Neural progenitor cell (in vitro differentiated cells): ENCODE data around the gene NME2. TPM values are rescaled to one million over a fixed set of nuclear protein-coding genes. Genes with fewer than 3 reads are reported as not detected.
A peak's percentile ranks its signal among the peaks of the same experiment; 100 is the strongest.

Source experiments
- DNase-seq: peaks from one replicate; pipeline ENCODE4 v3.0.0-alpha.2; 2016; ENCODE audit warnings: low spot score
- H2AFZ ChIP-seq: fragments of 200-600 bp; sonication (generic); replicated peaks from 2 replicates; pipeline ENCODE4 v1.6.1; 2016; ENCODE audit warnings: antibody characterized with exemption
- H3F3A ChIP-seq: fragments of 200-600 bp; sonication (generic); 2 replicates; pipeline ENCODE4 v1.6.1; 2016; ENCODE audit warnings: antibody characterized with exemption, low read depth
- H3K27ac ChIP-seq: fragments of 200-600 bp; sonication (generic); 2 replicates; pipeline ENCODE4 v1.5.1; 2016; ENCODE audit warnings: mild to moderate bottlenecking
- H3K27me3 ChIP-seq: fragments of 200-600 bp; sonication (generic); 2 replicates; pipeline ENCODE4 v1.6.1; 2016; ENCODE audit warnings: mild to moderate bottlenecking, moderate library complexity
- H3K36me3 ChIP-seq: fragments of 200-600 bp; sonication (generic); 2 replicates; pipeline ENCODE4 v1.5.1; 2016
- H3K4me1 ChIP-seq: fragments of 200-600 bp; sonication (generic); 2 replicates; pipeline ENCODE4 v1.6.1; 2016; ENCODE audit warnings: mixed run types
- H3K4me2 ChIP-seq: fragments of 200-600 bp; sonication (generic); 2 replicates; pipeline ENCODE4 v1.6.1; 2016
- H3K4me3 ChIP-seq: fragments of 200-600 bp; sonication (generic); 2 replicates; pipeline ENCODE4 v1.5.1; 2016
- H3K79me2 ChIP-seq: fragments of 200-600 bp; sonication (generic); 2 replicates; pipeline ENCODE4 v1.6.1; 2016; ENCODE audit warnings: low read depth
- H3K9ac ChIP-seq: fragments of 200-600 bp; sonication (generic); 2 replicates; pipeline ENCODE4 v1.6.1; 2016
- H3K9me3 ChIP-seq: fragments of 200-600 bp; sonication (generic); 2 replicates; pipeline ENCODE4 v1.5.1; 2016; ENCODE audit warnings: low read depth
- H4K20me1 ChIP-seq: fragments of 200-600 bp; sonication (generic); 2 replicates; pipeline ENCODE4 v1.6.1; 2016; ENCODE audit warnings: low read depth
- H3K27ac Mint-ChIP-seq: 3 replicates; pipeline ENCODE4 v1.8.0; 2021; ENCODE audit warnings: mixed read lengths
- H3K27me3 Mint-ChIP-seq: 2 replicates; pipeline ENCODE4 v1.8.0; 2022; ENCODE audit warnings: low read depth, mild to moderate bottlenecking, inconsistent platforms, moderate library complexity, mixed read lengths; ENCODE audit not compliant: insufficient read depth
- H3K36me3 Mint-ChIP-seq: 3 replicates; pipeline ENCODE4 v1.8.0; 2021; ENCODE audit warnings: mixed read lengths
- H3K4me1 Mint-ChIP-seq: 3 replicates; pipeline ENCODE4 v1.8.0; 2021; ENCODE audit warnings: mixed read lengths
- H3K4me3 Mint-ChIP-seq: 3 replicates; pipeline ENCODE4 v1.8.0; 2021; ENCODE audit warnings: mild to moderate bottlenecking, moderate library complexity, mixed read lengths
- H3K9me3 Mint-ChIP-seq: 3 replicates; pipeline ENCODE4 v1.8.0; 2020; ENCODE audit warnings: mixed read lengths
- EZH2 ChIP-seq: fragments of 200-600 bp; sonication (generic); IDR thresholded peaks from 2 replicates; pipeline ENCODE4 v1.6.1; 2017; ENCODE audit warnings: antibody characterized with exemption, mild to moderate bottlenecking, moderate library complexity
- EZH2phosphoT487 ChIP-seq: fragments of 200-600 bp; sonication (generic); IDR thresholded peaks from 2 replicates; pipeline ENCODE4 v1.6.1; 2017; ENCODE audit warnings: antibody characterized with exemption
- total RNA-seq: library from RNA; depleted of rRNA; stranded (reverse); fragments of >200 nt; gene quantifications from 2 replicates; pipeline ENCODE4 v1.2.3, GENCODE V29; 2015; ENCODE audit warnings: low replicate concordance
- TF ChIP-seq, protein P1 (sequence below): fragments of 200-600 bp; sonication (generic); IDR thresholded peaks from 2 replicates; pipeline ENCODE4 v1.5.1; 2017; ENCODE audit warnings: antibody characterized with exemption, mild to moderate bottlenecking

The NME2 gene
- 287 and 388 TPM in 2 replicates for total RNA-seq

DNA sequence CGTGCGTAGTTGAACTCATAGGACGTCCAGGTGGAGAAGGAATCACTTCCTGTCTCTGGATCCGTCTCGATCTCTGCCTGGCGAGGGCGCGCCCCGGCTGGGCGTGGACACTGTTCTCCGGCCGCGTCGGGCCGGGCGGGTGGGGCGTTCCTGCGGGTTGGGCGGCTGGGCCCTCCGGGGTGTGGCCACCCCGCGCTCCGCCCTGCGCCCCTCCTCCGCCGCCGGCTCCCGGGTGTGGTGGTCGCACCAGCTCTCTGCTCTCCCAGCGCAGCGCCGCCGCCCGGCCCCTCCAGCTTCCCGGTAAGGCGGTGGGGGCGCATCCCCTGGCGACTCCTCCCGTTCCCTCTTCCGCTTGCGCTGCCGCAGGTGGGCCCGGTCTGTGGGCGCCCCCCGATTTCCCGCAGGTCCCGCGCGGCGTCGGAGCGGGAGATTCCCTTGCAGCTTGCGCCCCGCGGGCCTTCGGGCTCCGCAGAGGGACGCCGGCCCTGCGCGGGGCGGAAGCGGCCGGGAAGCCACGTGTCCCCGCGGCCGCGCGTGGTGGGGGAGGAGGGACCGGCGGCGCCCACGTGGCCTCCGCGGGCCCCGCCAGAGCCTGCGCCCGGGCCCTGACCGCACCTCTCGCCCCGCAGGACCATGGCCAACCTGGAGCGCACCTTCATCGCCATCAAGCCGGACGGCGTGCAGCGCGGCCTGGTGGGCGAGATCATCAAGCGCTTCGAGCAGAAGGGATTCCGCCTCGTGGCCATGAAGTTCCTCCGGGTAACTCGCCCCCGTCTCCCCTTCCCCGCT, at the start of gene NME2:
Gene NME2 (plus strand): TSS at position 214 of the 789 bp plus-strand sequence. CDS start 420 bp downstream, at position 634.
- H3K36me3 ChIP-seq = peaks cover 4% of the 10 kb centered on the region
- H3K4me1 ChIP-seq = peaks cover 4% of the 10 kb centered on the region
- H3K9ac ChIP-seq = peak within 1 kb of the TSS; percentile 0
- no peaks in the 10 kb centered on the region for H3K27me3 ChIP-seq
- H3K79me2 ChIP-seq = peaks cover 12% of the 10 kb centered on the region
- peak; percentile 93 for DNase-seq
- H3K9me3 ChIP-seq = no peaks in the 10 kb centered on the region
- peaks cover 15% of the 10 kb centered on the region for H4K20me1 ChIP-seq
- H3K4me1 Mint-ChIP-seq = peaks cover 21% of the 10 kb centered on the region
- H3K27ac Mint-ChIP-seq = peak within 1 kb of the TSS; percentile 84
- peaks cover 26% of the 10 kb centered on the region for H3K36me3 Mint-ChIP-seq
- H3K4me3 Mint-ChIP-seq = peak within 1 kb of the TSS; percentile 97
- peaks cover 31% of the 10 kb centered on the region for H3F3A ChIP-seq
- peak within 1 kb of the TSS; percentile 93 for H3K4me2 ChIP-seq
- peaks cover 2% of the 10 kb centered on the region for H3K27me3 Mint-ChIP-seq
- TF ChIP-seq EZH2phosphoT487 (no peak), EZH2 (no peak)
- TF ChIP-seq, protein P1, sequence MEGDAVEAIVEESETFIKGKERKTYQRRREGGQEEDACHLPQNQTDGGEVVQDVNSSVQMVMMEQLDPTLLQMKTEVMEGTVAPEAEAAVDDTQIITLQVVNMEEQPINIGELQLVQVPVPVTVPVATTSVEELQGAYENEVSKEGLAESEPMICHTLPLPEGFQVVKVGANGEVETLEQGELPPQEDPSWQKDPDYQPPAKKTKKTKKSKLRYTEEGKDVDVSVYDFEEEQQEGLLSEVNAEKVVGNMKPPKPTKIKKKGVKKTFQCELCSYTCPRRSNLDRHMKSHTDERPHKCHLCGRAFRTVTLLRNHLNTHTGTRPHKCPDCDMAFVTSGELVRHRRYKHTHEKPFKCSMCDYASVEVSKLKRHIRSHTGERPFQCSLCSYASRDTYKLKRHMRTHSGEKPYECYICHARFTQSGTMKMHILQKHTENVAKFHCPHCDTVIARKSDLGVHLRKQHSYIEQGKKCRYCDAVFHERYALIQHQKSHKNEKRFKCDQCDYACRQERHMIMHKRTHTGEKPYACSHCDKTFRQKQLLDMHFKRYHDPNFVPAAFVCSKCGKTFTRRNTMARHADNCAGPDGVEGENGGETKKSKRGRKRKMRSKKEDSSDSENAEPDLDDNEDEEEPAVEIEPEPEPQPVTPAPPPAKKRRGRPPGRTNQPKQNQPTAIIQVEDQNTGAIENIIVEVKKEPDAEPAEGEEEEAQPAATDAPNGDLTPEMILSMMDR = no peak
- H3K27ac ChIP-seq = no peak within 1 kb of the TSS
- H2AFZ ChIP-seq = peak within 1 kb of the TSS; percentile 75
- no peaks in the 10 kb centered on the region for H3K9me3 Mint-ChIP-seq
- H3K4me3 ChIP-seq = peak within 1 kb of the TSS; percentile 66

DNA sequence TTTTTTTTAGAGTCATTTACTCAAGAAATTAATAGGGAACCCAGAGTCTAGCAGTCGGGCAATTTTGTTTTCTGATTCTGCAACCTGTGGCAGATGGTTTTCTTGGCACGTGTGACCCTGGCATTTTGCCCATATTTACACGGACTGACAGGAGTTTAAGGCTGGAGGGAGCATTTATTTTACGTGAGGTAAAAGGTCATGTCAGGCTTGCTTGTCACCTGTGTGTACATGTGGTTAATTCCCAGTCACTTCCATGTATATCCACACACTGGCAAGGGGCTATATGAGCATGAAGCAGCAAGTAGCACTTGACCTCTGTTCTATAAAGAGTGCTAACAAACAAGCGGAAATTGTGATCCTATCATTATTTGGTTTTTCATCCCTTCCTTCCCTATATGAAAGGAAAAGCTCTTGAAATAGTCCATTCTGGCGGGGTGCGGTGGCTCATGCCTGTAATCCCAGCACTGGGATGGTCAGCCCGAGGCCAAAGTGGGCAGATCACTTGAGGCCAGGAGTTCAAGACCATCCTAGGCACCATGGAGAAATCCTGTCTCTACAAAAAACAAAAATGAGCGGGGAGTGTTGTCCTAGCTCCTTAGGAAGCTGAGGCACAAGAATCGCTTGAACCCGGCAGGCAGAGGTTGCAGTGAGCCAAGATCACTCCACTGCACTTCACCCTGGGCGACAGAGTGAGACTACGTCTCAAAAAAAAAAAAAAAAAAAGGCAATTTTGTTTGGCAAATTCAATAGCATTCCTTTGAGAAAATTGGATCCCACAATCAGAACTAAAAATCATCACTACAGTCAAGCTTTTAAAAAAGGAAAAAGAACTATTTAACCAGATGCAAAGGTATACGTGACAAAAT, 47.6 kb upstream of the NME2 start:
- peaks cover 20% of the 10 kb centered on the region for H3F3A ChIP-seq
- no peaks in the 10 kb centered on the region for H3K9me3 Mint-ChIP-seq
- peaks cover 65% of the 10 kb centered on the region for H3K79me2 ChIP-seq
- DNase-seq = no peak
- peaks cover 6% of the 10 kb centered on the region for H3K27me3 Mint-ChIP-seq
- no peak for TF ChIP-seq EZH2phosphoT487
- TF ChIP-seq EZH2 = no peak
- no peak overlapping the region for H3K27ac ChIP-seq
- H2AFZ ChIP-seq = no peak overlapping the region
- H3K27me3 ChIP-seq = no peaks in the 10 kb centered on the region
- H4K20me1 ChIP-seq = peaks cover 42% of the 10 kb centered on the region
- no peak overlapping the region for H3K27ac Mint-ChIP-seq
- H3K4me3 ChIP-seq = peak overlapping the region; percentile 100
- peaks cover 33% of the 10 kb centered on the region for H3K4me1 Mint-ChIP-seq
- H3K9me3 ChIP-seq = no peaks in the 10 kb centered on the region
- H3K4me3 Mint-ChIP-seq = peak overlapping the region; percentile 95
- peak overlapping the region; percentile 88 for H3K4me2 ChIP-seq
- H3K9ac ChIP-seq = no peak overlapping the region
- no peaks in the 10 kb centered on the region for H3K36me3 ChIP-seq
- no peaks in the 10 kb centered on the region for H3K36me3 Mint-ChIP-seq
- H3K4me1 ChIP-seq = peaks cover 5% of the 10 kb centered on the region

DNA sequence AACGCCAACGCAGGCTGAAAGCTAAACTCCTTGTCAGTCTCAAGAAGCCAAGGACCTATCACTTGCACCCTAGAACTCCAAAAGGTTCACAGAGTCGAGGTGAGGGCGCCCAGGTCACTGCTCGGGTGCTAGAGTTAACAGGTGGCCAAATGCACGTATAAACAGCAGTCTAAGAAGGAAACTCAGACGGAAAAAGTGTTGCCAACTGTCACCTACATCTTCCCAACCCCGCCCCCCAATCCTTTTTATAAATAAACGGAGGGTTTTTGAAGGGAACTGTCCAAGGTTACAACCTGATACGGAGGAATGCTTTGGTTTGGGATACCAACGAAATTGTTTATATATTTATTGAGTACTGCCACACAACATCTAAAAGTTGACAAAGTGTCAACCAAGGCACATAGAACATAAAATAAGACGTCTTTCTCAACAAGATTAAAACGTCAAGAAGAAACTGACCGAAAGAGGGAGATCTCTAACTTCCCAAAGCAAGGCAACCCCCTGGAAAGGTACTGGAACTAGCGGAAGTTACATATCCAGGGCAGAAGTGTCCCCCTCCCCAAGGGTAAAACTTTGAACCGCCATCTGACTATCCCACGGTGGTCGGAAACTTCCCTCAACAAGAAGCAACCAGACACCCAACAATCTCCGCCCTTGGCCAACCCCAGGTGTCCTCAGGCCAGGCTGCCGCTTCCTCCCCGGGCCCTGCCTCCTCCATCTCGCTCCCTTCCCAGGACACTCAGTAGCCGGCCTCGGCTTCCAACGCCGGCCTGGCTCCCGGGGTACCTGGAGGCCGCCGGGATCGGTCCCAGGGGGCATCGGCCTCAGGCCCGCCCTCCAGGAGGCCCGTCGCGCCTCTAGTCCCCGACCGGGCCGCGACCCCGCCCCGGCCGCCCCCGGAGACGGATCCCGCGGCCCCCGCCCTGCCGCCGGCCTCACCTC, 46.5 kb upstream of the NME2 start:
- H3K4me1 ChIP-seq = peaks cover 5% of the 10 kb centered on the region
- H3K4me1 Mint-ChIP-seq = peaks cover 33% of the 10 kb centered on the region
- peaks cover 4% of the 10 kb centered on the region for H3K27me3 Mint-ChIP-seq
- peaks cover 20% of the 10 kb centered on the region for H3F3A ChIP-seq
- peak overlapping the region; percentile 95 for H3K4me3 Mint-ChIP-seq
- peak overlapping the region; percentile 59 for H3K9ac ChIP-seq
- peak overlapping the region; percentile 89 for H2AFZ ChIP-seq
- H3K9me3 Mint-ChIP-seq = no peaks in the 10 kb centered on the region
- H3K36me3 Mint-ChIP-seq = no peaks in the 10 kb centered on the region
- no peaks in the 10 kb centered on the region for H3K27me3 ChIP-seq
- no peaks in the 10 kb centered on the region for H3K36me3 ChIP-seq
- H3K27ac ChIP-seq = peak overlapping the region; percentile 82
- DNase-seq = peak; percentile 60
- peak overlapping the region; percentile 88 for H3K4me2 ChIP-seq
- peak overlapping the region; percentile 100 for H3K4me3 ChIP-seq
- no peak for TF ChIP-seq EZH2phosphoT487
- TF ChIP-seq EZH2 = no peak
- TF ChIP-seq, protein P1 = peak; percentile 22
- peaks cover 54% of the 10 kb centered on the region for H3K79me2 ChIP-seq
- H4K20me1 ChIP-seq = peaks cover 39% of the 10 kb centered on the region
- H3K9me3 ChIP-seq = no peaks in the 10 kb centered on the region
- H3K27ac Mint-ChIP-seq = peak overlapping the region; percentile 58
